ENCODE measurements around the gene SEMA5A. TPM values are rescaled to one million over a fixed set of nuclear protein-coding genes. Genes with fewer than 3 reads are reported as not detected.

The SEMA5A gene
- total and polyA plus RNA-seq, 2 of the 8 experiments (the other 6 are each of a cell fraction or from before 2014, with no cell fraction given), result 5.3 to 8.9 TPM

- no peaks in the 10 kb centered on the region for H3K79me1 ChIP-seq (ENCODE audit: low read depth, low read length)
- no peak overlapping the region for H3K27ac ChIP-seq (ENCODE audit: low read depth, low read length)
- H3K18ac ChIP-seq (ENCODE audit: extremely low read depth, low read length), result no peak overlapping the region
- H3K4me1 ChIP-seq (replicated peaks in 1 of 4; ENCODE audit: control insufficient read depth in 3 of 4, insufficient read depth in 4 of 4, low read length in 3 of 4), result no peaks in the 10 kb centered on the region
- no peak overlapping the region for H3K14ac ChIP-seq (ENCODE audit: insufficient read length)
- no peak overlapping the region for H3K9ac ChIP-seq (replicated peaks in 1 of 4; ENCODE audit: extremely low read depth in 1 of 4, low read depth in 3 of 4, low read length in 3 of 4)
- H3K27me3 ChIP-seq (replicated peaks in 1 of 4; ENCODE audit: control insufficient read depth in 3 of 4, extremely low read depth in 1 of 4, insufficient read depth in 3 of 4, low read length in 3 of 4), result no peaks in the 10 kb centered on the region
- no peak overlapping the region for H2AFZ ChIP-seq (ENCODE audit: low read length)
- no peak overlapping the region for H3K4me2 ChIP-seq (ENCODE audit: insufficient read depth in 1 of 2, low read depth in 2 of 2, low read length in 2 of 2)
- no peak overlapping the region for H2BK120ac ChIP-seq (replicated peaks; ENCODE audit: low read depth, low read length)
- H3K56ac ChIP-seq (replicated peaks; ENCODE audit: insufficient read length, low read depth, low read length), result no peak overlapping the region
- no peak overlapping the region for H2BK5ac ChIP-seq (ENCODE audit: low read depth, low read length)
- no peak overlapping the region for H4K8ac ChIP-seq (ENCODE audit: extremely low read depth, insufficient read depth, low read length)
- H2BK15ac ChIP-seq (ENCODE audit: low read length), result no peak overlapping the region
- no peaks in the 10 kb centered on the region for H4K20me1 ChIP-seq (replicated peaks in 1 of 2; ENCODE audit: control insufficient read depth in 1 of 2, insufficient read depth in 2 of 2, low read length in 2 of 2)
- H3K9me3 ChIP-seq (ENCODE audit: insufficient read depth in 2 of 2, low read depth in 1 of 2, low read length in 1 of 2), result peaks cover 4 to 8% of the 10 kb centered on the region in 2 experiments; a peak in 2 of 4 replicates
- DNase-seq (ENCODE audit: low read depth in 1 of 2, low spot score in 2 of 2) (no peak), FAIRE-seq (no peak)
- H2AK5ac ChIP-seq (ENCODE audit: low read depth, low read length), result no peak overlapping the region
- H3K36me3 ChIP-seq (ENCODE audit: control insufficient read depth in 2 of 4, insufficient read depth in 4 of 4, low read length in 3 of 4), result no peaks in the 10 kb centered on the region; a peak in 2 of 8 replicates
- no peak for TF ChIP-seq HDAC6 (IDR thresholded peaks at IDR 0.05; ENCODE audit: low read depth, low read length)
- no peak for TF ChIP-seq SUZ12 (IDR thresholded peaks at IDR 0.05; ENCODE audit: low read length)
- TF ChIP-seq GTF2F1 (IDR thresholded peaks at IDR 0.05; ENCODE audit: borderline replicate concordance, low read depth, low read length), result no peak
- TF ChIP-seq POLR2A (IDR thresholded peaks at IDR 0.05; ENCODE audit: control extremely low read depth in 1 of 2, low read depth in 2 of 2, low read length in 2 of 2), result no peak
- no peak for TF ChIP-seq CTCF (IDR thresholded peaks at IDR 0.05; ENCODE audit: control extremely low read depth in 1 of 3, insufficient read depth in 1 of 3, low read depth in 1 of 3, low read length in 3 of 3)
- TF ChIP-seq KDM5A (IDR thresholded peaks at IDR 0.05; ENCODE audit: low read length), result no peak
- TF ChIP-seq SIN3A (conservative IDR thresholded peaks at IDR 0.05 in 1 of 2, IDR thresholded peaks at IDR 0.05 in 1 of 2; ENCODE audit: low read depth in 1 of 2, low read length in 2 of 2), result no peak
- ChIA-PET CTCF (ENCODE audit: partially characterized antibody) (interaction anchor here (0.6 kb wide), 1 partner anchor 20 kb away, joined by 3 read pairs; no protein-coding TSS in a partner anchor), POLR2A (ENCODE audit: partially characterized antibody) (no interaction called here)
- H2BK12ac ChIP-seq (ENCODE audit: low read depth, low read length), result no peak overlapping the region
- H3K4me3 ChIP-seq (ENCODE audit: extremely low read depth in 1 of 4, insufficient read depth in 2 of 4, low read depth in 3 of 4, low read length in 4 of 4), result no peak overlapping the region
- no peak overlapping the region for H4K91ac ChIP-seq (replicated peaks; ENCODE audit: insufficient read length, low read length)
- no peak overlapping the region for H3K4ac ChIP-seq (replicated peaks; ENCODE audit: insufficient read length, low read depth, low read length)
- no peak overlapping the region for H3K23ac ChIP-seq (ENCODE audit: insufficient read length)
- H3K23me2 ChIP-seq (ENCODE audit: low read depth, low read length), result no peaks in the 10 kb centered on the region
- no peak overlapping the region for H4K5ac ChIP-seq (ENCODE audit: insufficient read length, low read depth, low read length)
- no peaks in the 10 kb centered on the region for H3K79me2 ChIP-seq (ENCODE audit: control insufficient read depth in 1 of 2, insufficient read depth in 2 of 2, low read length in 2 of 2)
- H2BK20ac ChIP-seq (ENCODE audit: low read length), result no peak overlapping the region
- 97% methylated on average over 2 of the region's 2 CpGs; no CpG with 5 or more reads in 1 of the 2 experiments for WGBS, 2 experiments (ENCODE audit: extremely low coverage in 1 of 2, insufficient coverage in 1 of 2, insufficient read length in 1 of 2, insufficient replicate concordance in 2 of 2, low coverage in 1 of 2, low lambda C conversion rate in 2 of 2, missing lambda C conversion rate in 1 of 2)
Measured at GRCh38 chr5:9440517-9440916, 105.4 kb downstream of the SEMA5A start.

All from H1 (cell line).